ENCODE measurements around the gene JAG1. TPM values are rescaled to one million over a fixed set of nuclear protein-coding genes. Genes with fewer than 3 reads are reported as not detected.

JAG1 gene
- total RNA-seq, 1 donor from 2014 or later, result 132 TPM

- Histone ChIP-seq H3K36me3 (ENCODE audit: control insufficient read depth, insufficient read depth, low read length) (peaks cover 16% of the 10 kb centered on the region), H3K4me3 (ENCODE audit: low read depth, low read length) (no peak overlapping the region), H3K27me3 (ENCODE audit: control insufficient read depth, insufficient read depth, low read length) (no peaks in the 10 kb centered on the region)
- no peak for DNase-seq (ENCODE audit: low read depth)
- TF ChIP-seq, protein P1, sequence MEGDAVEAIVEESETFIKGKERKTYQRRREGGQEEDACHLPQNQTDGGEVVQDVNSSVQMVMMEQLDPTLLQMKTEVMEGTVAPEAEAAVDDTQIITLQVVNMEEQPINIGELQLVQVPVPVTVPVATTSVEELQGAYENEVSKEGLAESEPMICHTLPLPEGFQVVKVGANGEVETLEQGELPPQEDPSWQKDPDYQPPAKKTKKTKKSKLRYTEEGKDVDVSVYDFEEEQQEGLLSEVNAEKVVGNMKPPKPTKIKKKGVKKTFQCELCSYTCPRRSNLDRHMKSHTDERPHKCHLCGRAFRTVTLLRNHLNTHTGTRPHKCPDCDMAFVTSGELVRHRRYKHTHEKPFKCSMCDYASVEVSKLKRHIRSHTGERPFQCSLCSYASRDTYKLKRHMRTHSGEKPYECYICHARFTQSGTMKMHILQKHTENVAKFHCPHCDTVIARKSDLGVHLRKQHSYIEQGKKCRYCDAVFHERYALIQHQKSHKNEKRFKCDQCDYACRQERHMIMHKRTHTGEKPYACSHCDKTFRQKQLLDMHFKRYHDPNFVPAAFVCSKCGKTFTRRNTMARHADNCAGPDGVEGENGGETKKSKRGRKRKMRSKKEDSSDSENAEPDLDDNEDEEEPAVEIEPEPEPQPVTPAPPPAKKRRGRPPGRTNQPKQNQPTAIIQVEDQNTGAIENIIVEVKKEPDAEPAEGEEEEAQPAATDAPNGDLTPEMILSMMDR (IDR thresholded peaks at IDR 0.05; ENCODE audit: insufficient read depth, low read length, poor library complexity, severe bottlenecking), result no peak
Measured at GRCh38 chr20:10640897-10641296, 32.9 kb downstream of the JAG1 start.

- no peak for DNase-seq (ENCODE audit: low read depth)
- Histone ChIP-seq H3K36me3 (ENCODE audit: control insufficient read depth, insufficient read depth, low read length) (peaks cover 16% of the 10 kb centered on the region), H3K27me3 (ENCODE audit: control insufficient read depth, insufficient read depth, low read length) (no peaks in the 10 kb centered on the region), H3K4me3 (ENCODE audit: low read depth, low read length) (no peak overlapping the region)
- TF ChIP-seq, protein P1 (IDR thresholded peaks at IDR 0.05; ENCODE audit: insufficient read depth, low read length, poor library complexity, severe bottlenecking), result no peak
Measured at GRCh38 chr20:10639737-10640556, 33.9 kb downstream of the JAG1 start.

DNA sequence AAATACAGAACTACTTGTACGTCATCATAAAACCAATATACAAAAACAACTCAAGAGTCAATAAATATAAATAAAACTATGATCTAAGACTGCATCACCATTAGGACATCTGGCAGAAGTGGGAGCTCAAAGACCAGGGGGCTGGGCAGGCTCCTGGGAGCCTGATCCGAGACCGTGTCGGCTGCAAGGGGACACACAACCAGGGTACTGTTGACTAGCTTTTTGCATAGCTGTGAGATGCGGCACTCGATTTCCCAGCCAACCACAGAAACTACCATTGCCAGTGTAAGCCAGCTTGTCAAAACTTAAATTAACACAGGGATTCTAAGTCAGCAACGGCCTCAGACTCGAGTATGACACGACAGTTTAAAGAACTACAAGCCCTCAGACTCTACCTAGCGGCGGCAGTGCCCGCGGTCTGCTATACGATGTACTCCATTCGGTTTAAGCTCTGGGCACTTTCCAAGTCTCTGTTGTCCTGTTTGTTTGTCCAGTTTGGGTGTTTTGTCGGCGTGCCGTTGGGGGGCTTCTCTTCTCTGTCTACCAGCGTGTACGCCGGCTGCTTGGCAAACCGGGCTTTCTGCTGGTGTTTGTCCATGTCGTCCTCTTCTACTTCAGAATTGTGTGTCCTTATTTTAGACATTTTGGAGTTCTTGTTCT is 34.6 kb downstream of the JAG1 start:
- peaks cover 13% of the 10 kb centered on the region for H3K36me3 ChIP-seq (ENCODE audit: control insufficient read depth, insufficient read depth, low read length)
- no peaks in the 10 kb centered on the region for H3K27me3 ChIP-seq (ENCODE audit: control insufficient read depth, insufficient read depth, low read length)
- TF ChIP-seq, protein P1 (IDR thresholded peaks at IDR 0.05; ENCODE audit: insufficient read depth, low read length, poor library complexity, severe bottlenecking), result no peak
- no peak overlapping the region for H3K4me3 ChIP-seq (ENCODE audit: low read depth, low read length)
- no peak for DNase-seq (ENCODE audit: low read depth)

DNA sequence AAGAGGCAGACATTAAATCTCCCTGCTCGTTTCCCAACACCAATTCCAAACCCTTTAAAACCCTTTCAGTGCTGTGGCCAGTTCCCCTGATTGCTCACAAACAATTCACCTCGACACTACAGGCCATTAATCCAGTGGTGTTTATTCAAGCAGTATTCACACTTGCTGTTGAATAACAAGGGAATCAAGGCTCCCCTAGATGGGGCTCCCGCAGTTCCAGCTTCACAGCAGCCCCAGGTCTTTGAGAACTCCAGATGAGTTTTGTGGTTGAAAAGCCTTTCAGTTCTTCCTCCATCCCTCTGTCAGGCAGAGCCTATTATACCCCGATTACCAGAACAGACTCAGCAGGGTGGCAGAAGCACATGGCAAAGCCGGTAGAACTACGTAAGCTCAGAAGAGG is 36.2 kb downstream of the JAG1 start:
- no peak for DNase-seq (ENCODE audit: low read depth)
- Histone ChIP-seq H3K36me3 (ENCODE audit: control insufficient read depth, insufficient read depth, low read length) (peaks cover 13% of the 10 kb centered on the region), H3K4me3 (ENCODE audit: low read depth, low read length) (no peak overlapping the region), H3K27me3 (ENCODE audit: control insufficient read depth, insufficient read depth, low read length) (no peaks in the 10 kb centered on the region)
- TF ChIP-seq, protein P1 (IDR thresholded peaks at IDR 0.05; ENCODE audit: insufficient read depth, low read length, poor library complexity, severe bottlenecking), result no peak

GRCh38 chr20:10637031-10637559 is 36.7 kb downstream of the JAG1 start:
- no peak for DNase-seq (ENCODE audit: low read depth)
- TF ChIP-seq, protein P1 (IDR thresholded peaks at IDR 0.05; ENCODE audit: insufficient read depth, low read length, poor library complexity, severe bottlenecking), result no peak
- H3K27me3 ChIP-seq (ENCODE audit: control insufficient read depth, insufficient read depth, low read length), result no peaks in the 10 kb centered on the region

More at GRCh38 chr20:10637031-10637559, 36.7 kb downstream of the JAG1 start:
- Histone ChIP-seq H3K4me3 (ENCODE audit: low read depth, low read length) (no peak overlapping the region), H3K36me3 (ENCODE audit: control insufficient read depth, insufficient read depth, low read length) (peaks cover 11% of the 10 kb centered on the region)
